Rectal smooth muscle tissue (tissue), 1 donor: Measurements from ENCODE around the gene CLCF1.
A peak's percentile ranks its signal among the peaks of the same experiment; 100 is the strongest.

ENCODE experiments used
- H3K27ac ChIP-seq: one replicate; pipeline ENCODE4 v1.7.0; 2013; ENCODE audit warnings: low read depth, low read length, inconsistent platforms
- H3K27me3 ChIP-seq: one replicate; pipeline ENCODE4 v1.7.0; 2013; ENCODE audit warnings: low read length; ENCODE audit not compliant: control insufficient read depth, insufficient read depth
- H3K36me3 ChIP-seq: one replicate; pipeline ENCODE4 v1.7.0; 2013; ENCODE audit warnings: low read length; ENCODE audit not compliant: control insufficient read depth, insufficient read depth
- H3K4me1 ChIP-seq: one replicate; pipeline ENCODE4 v1.7.0; 2013; ENCODE audit warnings: low read length; ENCODE audit not compliant: control insufficient read depth, insufficient read depth
- H3K4me3 ChIP-seq: one replicate; pipeline ENCODE4 v1.7.0; 2013; ENCODE audit warnings: low read length
- H3K9ac ChIP-seq: one replicate; pipeline ENCODE4 v1.7.0; 2013; ENCODE audit warnings: low read length

The CLCF1 gene

GRCh38 chr11:67372993-67373647 is at the start of gene CLCF1:
CLCF1 (minus strand) TSS chr11:67373598; CDS start chr11:67373539, 59 bp downstream.
- Histone ChIP-seq H3K27me3 (no peaks in the 10 kb centered on the region), H3K4me1 (peaks cover 35% of the 10 kb centered on the region), H3K9ac (peak within 1 kb of the TSS; percentile 26), H3K4me3 (peak within 1 kb of the TSS; percentile 60), H3K27ac (peak within 1 kb of the TSS; percentile 88), H3K36me3 (no peaks in the 10 kb centered on the region)

GRCh38 chr11:67422891-67423290 is 49.5 kb upstream of the CLCF1 start:
- Histone ChIP-seq H3K36me3 (no peaks in the 10 kb centered on the region), H3K4me3 (no peak overlapping the region), H3K27me3 (no peaks in the 10 kb centered on the region), H3K9ac (no peak overlapping the region), H3K4me1 (peaks cover 6% of the 10 kb centered on the region), H3K27ac (no peak overlapping the region)

GRCh38 chr11:67421430-67422031 is 48.1 kb upstream of the CLCF1 start:
- peak overlapping the region; percentile 22 for H3K4me3 ChIP-seq
- peaks cover 3% of the 10 kb centered on the region for H3K4me1 ChIP-seq
- H3K27ac ChIP-seq, result peak overlapping the region; percentile 14
- no peaks in the 10 kb centered on the region for H3K27me3 ChIP-seq
- H3K36me3 ChIP-seq, result no peaks in the 10 kb centered on the region
- H3K9ac ChIP-seq, result no peak overlapping the region

GRCh38 chr11:67420646-67421429 is 47.4 kb upstream of the CLCF1 start:
- peaks cover 3% of the 10 kb centered on the region for H3K4me1 ChIP-seq

GRCh38 chr11:67420147-67420645 is 46.8 kb upstream of the CLCF1 start:
- H3K36me3 ChIP-seq, result no peaks in the 10 kb centered on the region
- peak overlapping the region; percentile 38 for H3K9ac ChIP-seq
- H3K4me3 ChIP-seq, result peak overlapping the region; percentile 75
- no peaks in the 10 kb centered on the region for H3K27me3 ChIP-seq
- peaks cover 3% of the 10 kb centered on the region for H3K4me1 ChIP-seq
- peak overlapping the region; percentile 86 for H3K27ac ChIP-seq

More at GRCh38 chr11:67420646-67421429, 47.4 kb upstream of the CLCF1 start:
- peak overlapping the region; percentile 86 for H3K27ac ChIP-seq
- H3K4me3 ChIP-seq, result peak overlapping the region; percentile 75
- H3K36me3 ChIP-seq, result no peaks in the 10 kb centered on the region
- H3K27me3 ChIP-seq, result no peaks in the 10 kb centered on the region
- H3K9ac ChIP-seq, result peak overlapping the region; percentile 38

- Histone ChIP-seq H3K4me1 (peaks cover 3% of the 10 kb centered on the region), H3K27ac (no peak overlapping the region), H3K9ac (no peak overlapping the region), H3K36me3 (no peaks in the 10 kb centered on the region), H3K27me3 (no peaks in the 10 kb centered on the region), H3K4me3 (peak overlapping the region; percentile 75)
Measured at GRCh38 chr11:67419325-67420049, 46.1 kb upstream of the CLCF1 start.

GRCh38 chr11:67418476-67419281 is 45.3 kb upstream of the CLCF1 start:
- H3K27me3 ChIP-seq, result no peaks in the 10 kb centered on the region
- no peaks in the 10 kb centered on the region for H3K36me3 ChIP-seq
- no peak overlapping the region for H3K9ac ChIP-seq
- peaks cover 3% of the 10 kb centered on the region for H3K4me1 ChIP-seq
- H3K4me3 ChIP-seq, result peak overlapping the region; percentile 21
- no peak overlapping the region for H3K27ac ChIP-seq

- Histone ChIP-seq H3K27me3 (no peaks in the 10 kb centered on the region), H3K4me3 (no peak overlapping the region), H3K9ac (no peak overlapping the region), H3K4me1 (peaks cover 3% of the 10 kb centered on the region), H3K36me3 (no peaks in the 10 kb centered on the region), H3K27ac (no peak overlapping the region)
Measured at GRCh38 chr11:67417425-67417824, 44.0 kb upstream of the CLCF1 start.

- H3K4me1 ChIP-seq, result peaks cover 3% of the 10 kb centered on the region
- H3K36me3 ChIP-seq, result no peaks in the 10 kb centered on the region
- H3K27ac ChIP-seq, result no peak overlapping the region
- H3K9ac ChIP-seq, result no peak overlapping the region
- H3K27me3 ChIP-seq, result no peaks in the 10 kb centered on the region
- no peak overlapping the region for H3K4me3 ChIP-seq
Measured at GRCh38 chr11:67416416-67417335, 43.3 kb upstream of the CLCF1 start.

- H3K27ac ChIP-seq, result no peak within 1 kb of the TSS
Measured at GRCh38 chr11:67415501-67416304, 42.3 kb upstream of the CLCF1 start, which contains the start of gene CARNS1. CARNS1 (plus strand) TSS chr11:67415678; CDS start chr11:67416200, 522 bp downstream.

More at GRCh38 chr11:67415501-67416304, 42.3 kb upstream of the CLCF1 start, which contains the start of gene CARNS1:
- Histone ChIP-seq H3K4me1 (peaks cover 3% of the 10 kb centered on the region), H3K36me3 (no peaks in the 10 kb centered on the region), H3K4me3 (peak within 1 kb of the TSS; percentile 50), H3K9ac (no peak within 1 kb of the TSS), H3K27me3 (peaks cover 7% of the 10 kb centered on the region)
